HG03439 (cell line): Measurements from ENCODE around the gene FOXD1.
"Not testable (repeated sequence)": the region's sequence is repeated elsewhere in the genome, so short reads cannot be mapped to it uniquely, and the experiment has no call there.

Source experiments
- ATAC-seq: cut with Tn5 transposase; IDR thresholded peaks from one replicate; pipeline ENCODE4 v1.9.1; 2021; ENCODE audit warnings: mild to moderate bottlenecking, moderate library complexity; ENCODE audit not compliant: unreplicated experiment

FOXD1 gene

GRCh38 chr5:73464016-73464745 is 15.6 kb upstream of the FOXD1 start:
- no peak for ATAC-seq

DNA sequence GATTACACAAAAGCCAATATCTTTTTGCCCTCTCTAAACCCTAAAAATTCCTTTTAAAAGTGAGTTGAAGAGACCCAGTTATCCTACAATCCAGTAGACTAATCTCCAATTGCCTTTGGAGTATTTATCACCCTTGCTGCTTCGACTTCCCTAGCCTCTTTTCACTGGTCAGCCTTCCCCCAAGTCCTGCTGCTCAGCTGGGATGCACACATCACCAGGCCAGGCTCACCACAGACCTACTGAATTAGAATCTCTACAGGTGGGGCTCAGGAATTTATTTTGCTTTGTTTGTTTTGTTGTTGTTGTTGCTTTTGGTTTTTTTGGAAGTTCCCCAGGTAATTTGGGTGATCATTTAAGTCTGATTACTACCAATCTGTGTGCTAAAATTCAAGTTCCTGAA is 11.6 kb upstream of the FOXD1 start:
- no peak for ATAC-seq

DNA sequence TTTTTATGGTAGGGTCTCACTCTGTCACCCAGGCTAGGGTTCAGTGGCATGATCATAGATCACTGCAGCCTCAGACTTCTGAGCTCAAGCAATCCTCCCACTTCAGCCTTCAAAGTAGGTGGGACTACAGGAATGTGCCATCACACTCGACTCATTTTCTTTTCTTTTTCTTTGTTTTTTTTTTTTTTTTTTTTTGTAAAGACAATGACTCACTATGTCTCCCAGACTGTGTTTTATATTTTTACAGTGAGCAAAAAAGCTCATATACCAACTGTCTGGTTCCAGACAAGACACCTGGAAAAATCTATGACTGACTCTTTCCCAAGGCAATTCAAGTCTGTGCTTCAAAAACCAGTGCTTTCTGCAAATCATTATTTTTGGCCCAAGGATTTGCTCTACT is 10.8 kb upstream of the FOXD1 start:
- ATAC-seq = no peak

DNA sequence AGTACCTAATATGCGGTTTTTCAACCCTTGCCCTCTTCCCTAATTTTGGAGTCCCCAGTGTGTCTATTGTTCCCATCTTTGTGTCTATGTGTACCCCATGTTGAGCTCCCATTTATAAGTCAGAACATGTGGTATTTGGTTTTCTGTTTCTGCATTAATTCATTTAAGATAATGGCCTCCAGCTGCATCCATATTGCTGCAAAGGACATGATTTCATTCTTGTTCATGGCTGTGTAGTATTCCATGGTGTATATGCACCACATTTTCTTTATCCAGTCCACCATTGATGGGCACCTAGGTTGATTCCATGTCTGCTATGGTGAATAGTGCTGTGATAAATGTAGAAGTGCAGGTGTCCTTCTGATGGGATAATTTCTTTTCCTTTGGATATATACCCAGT is 7.9 kb upstream of the FOXD1 start:
- ATAC-seq = not testable (repeated sequence)

GRCh38 chr5:73454379-73455036 is 5.9 kb upstream of the FOXD1 start:
- ATAC-seq = peak; percentile 73

- no peak for ATAC-seq
Observed at GRCh38 chr5:73452215-73452614, 3.6 kb upstream of the FOXD1 start.

DNA sequence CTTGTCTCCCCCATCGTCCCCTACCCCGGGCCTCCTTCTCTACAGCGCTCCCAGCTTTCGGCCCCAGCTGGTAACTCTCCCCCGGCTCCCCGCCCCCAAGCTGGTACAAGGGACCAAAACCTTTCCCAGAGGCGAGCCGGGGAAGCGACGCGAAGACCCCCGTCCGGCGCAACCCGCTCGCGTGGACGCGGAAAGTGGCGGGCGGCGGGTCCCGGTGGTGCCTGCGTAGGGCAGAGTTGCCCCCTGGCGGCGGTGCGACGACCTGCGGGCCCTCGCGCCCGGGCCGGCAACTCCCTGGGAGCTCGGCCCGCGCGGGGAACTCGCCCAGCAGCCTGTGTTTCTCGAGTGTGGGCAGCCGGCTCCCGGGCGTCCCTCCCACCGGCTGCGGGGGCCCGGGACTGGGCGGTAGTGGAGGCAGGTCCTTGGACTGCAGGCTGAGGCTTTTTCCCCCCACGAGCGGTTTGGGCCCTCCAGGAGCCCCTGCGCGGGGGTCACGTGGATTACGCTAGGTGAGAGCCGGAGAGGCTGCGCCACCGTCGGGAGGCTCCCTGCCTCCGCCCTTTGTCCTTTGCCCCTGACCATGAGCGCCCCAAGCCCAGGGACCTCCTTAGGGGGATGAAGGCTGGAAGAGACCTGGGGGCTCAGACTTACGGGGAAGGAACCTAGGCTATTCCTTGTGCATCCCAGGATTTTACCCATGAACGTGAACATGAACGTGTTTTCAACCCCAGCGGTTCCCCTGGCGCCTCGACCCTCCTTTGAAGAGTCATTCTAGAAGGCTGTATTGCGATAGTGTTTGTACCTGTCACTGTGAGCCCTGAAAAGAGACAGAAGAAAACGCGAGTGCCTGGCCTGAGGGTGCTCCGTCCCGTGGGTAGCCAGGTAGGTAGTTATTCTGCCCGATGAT is 2.9 kb upstream of the FOXD1 start:
- no peak for ATAC-seq

GRCh38 chr5:73450672-73451223 is 2.2 kb upstream of the FOXD1 start:
- no peak for ATAC-seq

DNA sequence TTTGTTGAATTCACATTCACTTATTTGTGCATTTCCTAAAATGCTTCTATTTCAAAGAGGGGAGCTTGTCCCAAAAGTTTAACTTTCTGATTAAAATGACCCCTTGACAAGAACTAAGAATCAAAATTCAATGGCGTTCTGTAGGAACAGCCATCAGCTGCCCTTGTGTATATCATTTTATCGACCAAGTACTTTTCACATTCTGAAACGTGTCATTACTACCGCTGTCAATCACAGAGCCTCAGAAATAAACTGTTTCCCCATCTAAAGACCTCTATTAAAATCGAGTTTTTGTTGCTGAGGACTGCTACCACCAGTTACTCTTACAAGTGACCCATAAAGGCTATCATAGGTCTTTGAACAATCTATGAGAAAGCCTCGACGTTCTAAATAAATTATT is 1.6 kb upstream of the FOXD1 start:
- ATAC-seq = no peak

DNA sequence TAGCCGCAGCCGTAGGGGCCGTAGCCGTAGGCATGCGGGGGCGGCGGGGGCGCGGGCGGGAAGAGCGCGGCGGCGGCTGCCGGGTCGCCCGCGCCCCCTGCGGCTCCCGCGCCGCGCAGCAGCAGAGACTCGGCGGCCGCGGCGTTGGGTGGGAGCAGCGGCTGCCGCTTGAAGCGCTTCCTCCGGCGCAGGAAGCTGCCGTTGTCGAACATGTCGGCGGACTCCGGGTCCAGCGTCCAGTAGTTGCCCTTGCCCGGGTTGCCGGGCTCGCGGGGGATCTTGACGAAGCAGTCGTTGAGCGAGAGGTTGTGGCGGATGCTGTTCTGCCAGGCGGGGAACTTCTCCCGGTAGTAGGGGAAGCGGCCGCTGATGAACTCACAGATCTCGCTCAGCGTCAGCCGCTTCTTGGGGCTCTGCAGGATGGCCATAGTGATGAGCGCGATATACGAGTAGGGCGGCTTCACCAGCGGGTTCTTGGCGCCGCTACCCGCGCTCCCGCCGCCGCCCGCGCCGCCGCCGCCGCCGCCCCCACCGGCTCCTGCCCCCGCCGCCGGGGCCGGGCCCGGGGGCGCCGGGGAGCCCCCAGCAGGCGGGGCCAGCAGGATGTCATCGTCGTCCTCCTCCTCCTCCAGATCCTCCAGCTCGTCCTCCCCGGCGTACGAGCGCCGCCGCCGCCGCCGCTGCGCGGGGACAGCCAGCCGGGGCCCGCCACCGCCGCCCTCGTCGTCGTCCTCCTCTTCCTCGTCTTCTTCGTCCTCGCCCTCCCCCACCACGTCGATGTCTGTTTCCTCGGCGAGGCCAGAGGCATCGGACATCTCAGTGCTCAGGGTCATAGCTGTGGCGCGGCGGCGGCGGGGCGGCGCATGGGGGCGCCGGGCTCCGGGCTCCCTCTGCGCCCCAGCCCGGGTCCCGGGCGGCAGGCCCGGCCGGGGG is 781 bp downstream of the FOXD1 start:
- peak; percentile 33 for ATAC-seq

DNA sequence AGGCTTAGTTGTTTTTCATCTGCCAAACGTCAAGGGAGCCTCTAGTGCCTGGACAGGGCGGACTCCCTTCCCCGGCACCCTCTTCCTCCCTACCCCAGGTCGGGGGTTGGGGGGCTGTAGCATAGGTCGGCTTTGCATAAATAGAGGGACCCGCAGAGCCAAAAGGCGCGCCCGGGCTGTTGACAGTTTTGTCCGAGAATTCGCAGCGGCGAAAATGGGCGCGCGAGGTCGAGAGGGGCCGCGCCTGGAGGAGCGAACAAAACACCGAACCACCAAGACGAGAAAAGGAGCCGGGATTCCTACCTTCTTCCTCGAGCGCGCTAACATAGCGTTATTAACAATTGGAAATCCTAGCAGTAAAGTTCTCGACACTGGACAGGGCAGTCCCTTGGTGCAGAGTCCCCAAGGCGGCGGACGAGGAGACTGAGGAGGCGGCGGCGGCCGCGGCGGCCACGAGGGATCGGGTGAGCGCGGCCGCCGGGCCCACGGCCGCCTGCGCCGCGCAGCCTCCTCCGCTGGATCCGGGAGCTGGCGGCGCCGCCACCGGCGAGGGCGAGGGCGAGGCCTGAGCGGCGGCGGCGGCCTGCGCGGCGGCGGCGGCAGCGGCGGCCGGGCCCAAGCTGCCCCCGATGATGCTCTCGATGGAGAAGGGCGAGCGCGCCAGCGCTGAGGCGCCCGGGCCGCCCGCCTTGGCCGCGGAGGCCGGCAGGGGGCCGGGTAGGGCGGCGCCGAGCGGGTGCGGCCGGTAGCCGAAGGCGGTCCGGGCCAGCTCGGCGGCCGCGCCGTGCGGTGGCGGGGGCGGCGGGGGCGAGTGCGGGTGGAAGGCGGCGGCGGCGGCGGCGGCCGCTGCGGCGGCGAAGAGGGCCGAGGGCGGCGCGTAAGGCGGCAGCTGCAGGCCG is 1.7 kb downstream of the FOXD1 start:
- peak; percentile 22 for ATAC-seq

- ATAC-seq = no peak
Observed at GRCh38 chr5:73445665-73446630, 2.6 kb downstream of the FOXD1 start.

- ATAC-seq = no peak
Observed at GRCh38 chr5:73444499-73445438, 3.8 kb downstream of the FOXD1 start.

DNA sequence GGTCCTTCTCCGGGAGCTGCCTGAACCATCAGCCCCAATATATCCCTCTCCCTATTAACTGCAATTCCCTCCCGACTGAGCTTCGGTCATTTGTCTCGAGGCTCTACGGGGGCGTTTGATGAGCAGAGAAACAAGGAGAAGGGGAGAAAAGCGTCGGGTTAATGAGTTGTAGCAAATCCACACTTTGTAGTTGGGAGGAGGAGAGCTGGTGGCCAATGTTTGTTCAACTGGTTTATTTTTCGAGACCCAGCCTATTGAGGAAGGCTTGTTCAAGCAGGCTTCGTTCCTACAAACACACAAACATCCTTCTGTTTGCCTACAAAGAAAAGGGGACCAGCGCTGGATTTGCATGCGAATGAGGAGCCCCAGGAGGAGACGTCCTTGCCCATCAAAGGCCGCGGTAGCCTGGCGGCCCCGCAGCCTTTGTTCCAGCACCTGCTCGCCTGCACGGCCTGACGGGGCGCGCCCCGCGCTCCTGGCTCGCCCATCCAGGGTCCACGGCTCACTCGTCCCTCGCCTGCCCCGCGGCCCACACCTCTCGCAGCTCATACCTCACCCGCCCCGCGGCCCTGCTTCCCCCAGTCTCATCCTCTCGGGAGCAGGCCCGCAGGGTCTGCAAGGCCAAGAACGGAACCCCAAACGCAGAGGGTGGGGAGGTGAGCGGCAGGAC is 4.6 kb downstream of the FOXD1 start:
- no peak for ATAC-seq

- ATAC-seq = no peak
Observed at GRCh38 chr5:73442996-73443627, 5.5 kb downstream of the FOXD1 start.

DNA sequence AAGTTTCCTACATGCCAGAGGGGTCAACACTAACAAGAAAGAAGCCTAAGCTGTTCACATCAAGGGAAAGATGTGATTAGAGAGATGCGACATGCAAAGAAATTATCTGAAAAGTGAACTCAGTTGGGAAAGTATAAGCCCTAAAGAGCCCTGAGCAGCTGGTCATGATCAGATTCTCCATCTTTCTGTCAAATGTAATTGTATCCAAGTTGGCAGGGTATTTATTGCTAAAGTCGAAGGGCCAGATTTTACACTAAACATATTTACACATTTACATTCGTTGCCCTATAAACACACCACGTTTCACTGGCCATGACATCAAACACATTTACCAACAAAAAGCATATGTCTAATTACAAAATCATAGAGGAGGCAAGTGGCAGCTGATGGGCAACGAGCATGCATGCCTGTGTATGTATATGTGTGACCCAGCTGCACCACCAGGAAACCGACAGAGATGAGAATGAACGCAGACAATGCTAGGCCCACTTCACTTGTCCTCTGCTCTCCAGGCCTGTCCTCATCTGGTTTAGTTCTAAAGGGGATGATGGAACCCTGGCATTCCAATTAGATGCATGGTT is 6.3 kb downstream of the FOXD1 start:
- no peak for ATAC-seq
